GM12801 (cell line): Measurements from ENCODE around the gene ABHD17A.

Experiments used
- TF ChIP-seq, protein P1 (sequence below): IDR thresholded peaks from one replicate; pipeline ENCODE4 v1.5.1; 2011; ENCODE audit warnings: control low read depth; ENCODE audit not compliant: insufficient read length; ENCODE audit errors: extremely low read depth

Gene ABHD17A

GRCh38 chr19:1858412-1859081 is 26.7 kb downstream of the ABHD17A start:
- TF ChIP-seq, protein P1, sequence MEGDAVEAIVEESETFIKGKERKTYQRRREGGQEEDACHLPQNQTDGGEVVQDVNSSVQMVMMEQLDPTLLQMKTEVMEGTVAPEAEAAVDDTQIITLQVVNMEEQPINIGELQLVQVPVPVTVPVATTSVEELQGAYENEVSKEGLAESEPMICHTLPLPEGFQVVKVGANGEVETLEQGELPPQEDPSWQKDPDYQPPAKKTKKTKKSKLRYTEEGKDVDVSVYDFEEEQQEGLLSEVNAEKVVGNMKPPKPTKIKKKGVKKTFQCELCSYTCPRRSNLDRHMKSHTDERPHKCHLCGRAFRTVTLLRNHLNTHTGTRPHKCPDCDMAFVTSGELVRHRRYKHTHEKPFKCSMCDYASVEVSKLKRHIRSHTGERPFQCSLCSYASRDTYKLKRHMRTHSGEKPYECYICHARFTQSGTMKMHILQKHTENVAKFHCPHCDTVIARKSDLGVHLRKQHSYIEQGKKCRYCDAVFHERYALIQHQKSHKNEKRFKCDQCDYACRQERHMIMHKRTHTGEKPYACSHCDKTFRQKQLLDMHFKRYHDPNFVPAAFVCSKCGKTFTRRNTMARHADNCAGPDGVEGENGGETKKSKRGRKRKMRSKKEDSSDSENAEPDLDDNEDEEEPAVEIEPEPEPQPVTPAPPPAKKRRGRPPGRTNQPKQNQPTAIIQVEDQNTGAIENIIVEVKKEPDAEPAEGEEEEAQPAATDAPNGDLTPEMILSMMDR, result no peak

GRCh38 chr19:1857648-1858326 is 27.5 kb downstream of the ABHD17A start:
- TF ChIP-seq, protein P1, result no peak

- TF ChIP-seq, protein P1, result no peak
Measured at GRCh38 chr19:1856698-1857603, 28.3 kb downstream of the ABHD17A start.

- TF ChIP-seq, protein P1, result no peak
Measured at GRCh38 chr19:1856345-1856697, 29.0 kb downstream of the ABHD17A start.

DNA sequence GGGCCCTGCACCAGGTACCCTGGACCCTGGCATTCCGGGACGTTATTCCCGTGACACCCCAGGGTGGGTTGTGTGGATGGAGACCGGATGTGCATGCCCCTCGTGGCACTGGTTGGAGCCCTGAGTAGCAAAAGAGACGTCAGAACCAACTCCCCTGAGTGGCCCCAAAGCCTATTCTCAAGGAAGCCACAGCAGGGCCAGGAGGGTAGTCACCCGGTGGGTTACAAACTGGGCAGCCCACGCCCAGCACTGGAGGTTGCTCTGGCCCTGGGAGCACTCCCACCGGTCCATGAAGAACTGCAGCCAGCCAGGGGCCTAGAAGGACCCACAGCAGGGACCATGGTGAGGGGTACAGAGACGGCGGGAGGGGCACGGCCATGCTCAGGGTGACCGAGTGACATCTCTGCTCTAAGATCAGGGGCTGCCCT is 29.5 kb downstream of the ABHD17A start:
- TF ChIP-seq, protein P1, result no peak

GRCh38 chr19:1855040-1855827 is 30.1 kb downstream of the ABHD17A start:
- TF ChIP-seq, protein P1, result no peak
